Stimulated activated CD4-positive, alpha-beta T cell treated with anti-CD3 and anti-CD28 coated beads, Interleukin-1b, Interleukin-23, amount 100 ng/mL, for 48 hours (primary cell): ENCODE results near the gene PNN.
A peak's percentile ranks its signal among the peaks of the same experiment; 100 is the strongest.
"Not testable (repeated sequence)": the region's sequence is repeated elsewhere in the genome, so short reads cannot be mapped to it uniquely, and the experiment has no call there.

Source experiments
- DNase-seq: peaks from one replicate; pipeline ENCODE4 v3.0.0-alpha.2; 2020

The PNN gene

DNA sequence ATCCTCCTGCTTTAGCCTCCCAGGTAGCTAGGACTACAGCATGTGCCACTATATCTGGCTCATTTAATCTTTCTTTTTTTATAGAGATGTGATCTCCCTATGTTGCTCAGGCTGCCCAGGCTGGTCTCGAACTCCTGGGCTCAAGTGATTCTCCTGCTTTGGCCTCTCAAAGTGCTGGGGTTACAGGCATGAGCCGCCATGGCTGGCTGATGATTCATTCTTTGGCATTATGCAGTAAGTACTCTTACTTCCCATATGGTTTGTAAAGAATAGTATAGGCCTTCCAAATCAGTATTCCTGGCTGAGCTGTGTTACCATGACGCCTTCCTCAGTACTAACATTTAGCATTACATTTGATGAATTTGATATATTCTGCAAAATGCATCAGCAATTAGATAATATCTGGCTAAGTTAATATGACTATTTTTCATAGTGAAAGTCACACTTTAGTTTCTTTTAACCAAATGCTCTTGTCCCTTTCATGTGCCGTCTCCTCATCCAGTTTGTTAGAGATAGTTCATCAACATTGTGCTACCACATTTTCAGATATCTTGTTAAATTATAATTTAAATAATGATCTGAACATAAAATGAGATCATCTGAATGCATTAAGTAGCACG lies 55.5 kb downstream of the PNN start:
- DNase-seq, result peak; percentile 32

DNA sequence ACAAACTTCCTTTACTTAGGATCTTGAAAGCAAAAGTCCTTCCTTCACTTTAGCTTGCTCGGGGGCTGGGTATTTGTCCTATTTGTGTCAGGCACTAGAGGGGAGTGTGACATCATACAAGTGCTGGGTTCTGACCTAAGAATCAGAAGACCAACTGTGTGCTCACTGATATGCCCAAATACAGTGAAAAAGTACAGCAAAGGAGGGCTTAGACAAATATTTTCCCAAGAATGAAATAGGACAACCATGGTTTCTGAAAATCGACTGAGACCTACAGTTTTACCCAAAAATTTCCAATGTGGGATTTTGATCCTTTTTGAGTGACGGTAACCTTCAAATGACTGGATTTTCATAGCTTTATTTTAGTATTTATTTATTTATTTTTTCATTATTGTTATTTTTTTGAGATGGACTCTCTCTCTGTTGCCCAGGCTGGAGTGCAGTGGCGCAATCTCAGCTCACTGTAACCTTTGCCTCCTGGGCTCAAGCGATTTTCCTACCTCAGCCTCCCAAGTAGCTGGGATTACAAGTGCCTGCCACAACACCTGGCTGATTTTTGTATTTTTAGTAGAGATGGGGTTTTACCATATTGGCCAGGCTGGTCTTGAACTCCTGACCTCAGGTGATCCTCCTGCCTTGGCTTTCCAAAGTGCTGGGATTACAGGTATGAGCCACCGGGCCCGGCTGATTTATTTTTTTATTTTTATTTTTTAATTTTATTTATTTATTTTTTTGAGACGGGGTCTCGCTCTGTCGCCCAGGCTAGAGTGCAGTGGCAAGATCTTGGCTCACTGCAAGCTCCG lies 56.9 kb downstream of the PNN start:
- not testable (repeated sequence) for DNase-seq
